Stimulated activated CD4-positive, alpha-beta T cell treated with anti-CD3 and anti-CD28 coated beads, Interleukin-1b, Interleukin-23, amount 100 ng/mL, for 48 hours (primary cell): Measurements from ENCODE around the gene BZW1.
"Not testable (repeated sequence)": the region's sequence is repeated elsewhere in the genome, so short reads cannot be mapped to it uniquely, and the experiment has no call there.

Experiments
- DNase-seq: peaks from one replicate; pipeline ENCODE4 v3.0.0-alpha.2; 2020

The BZW1 gene

DNA sequence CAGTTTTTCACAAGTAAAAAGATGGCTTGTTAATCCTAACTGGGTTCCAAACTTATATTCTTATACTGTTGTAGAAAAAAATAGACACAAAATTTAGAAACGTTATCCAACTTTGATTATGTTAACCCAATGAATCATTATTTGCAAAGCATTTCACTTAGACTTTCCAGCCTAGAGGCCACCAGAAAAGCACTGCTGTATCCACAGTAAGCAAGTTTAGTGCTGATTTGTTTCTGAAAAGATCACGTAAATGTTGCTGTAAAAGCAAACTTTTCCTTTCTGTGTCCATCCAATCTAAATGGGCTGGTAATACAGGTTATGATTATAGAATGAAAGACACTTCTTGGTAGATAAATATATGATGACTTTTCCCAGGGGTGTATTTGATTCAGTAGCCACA, 17.6 kb upstream of the BZW1 start:
- DNase-seq = no peak

DNA sequence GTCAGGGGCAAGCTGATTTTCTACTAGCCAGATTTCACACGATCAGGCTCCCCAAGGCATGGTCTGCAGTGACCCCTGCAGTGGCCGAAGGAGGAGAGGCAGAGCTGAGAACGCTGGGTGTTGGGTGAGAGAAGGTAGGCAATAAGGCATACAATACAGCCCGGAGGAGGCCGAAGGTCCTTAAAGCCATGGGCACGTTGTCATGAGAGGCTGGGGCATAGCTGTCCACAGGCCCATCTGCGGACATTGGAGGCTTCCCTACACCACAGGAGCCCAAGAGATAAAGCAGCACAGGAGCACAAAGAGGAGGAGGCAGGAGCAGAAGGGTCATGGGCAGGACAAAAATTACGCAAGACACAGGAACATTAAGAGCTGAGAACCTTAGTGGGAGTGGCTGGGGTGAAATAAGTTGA, 16.7 kb upstream of the BZW1 start:
- no peak for DNase-seq

DNA sequence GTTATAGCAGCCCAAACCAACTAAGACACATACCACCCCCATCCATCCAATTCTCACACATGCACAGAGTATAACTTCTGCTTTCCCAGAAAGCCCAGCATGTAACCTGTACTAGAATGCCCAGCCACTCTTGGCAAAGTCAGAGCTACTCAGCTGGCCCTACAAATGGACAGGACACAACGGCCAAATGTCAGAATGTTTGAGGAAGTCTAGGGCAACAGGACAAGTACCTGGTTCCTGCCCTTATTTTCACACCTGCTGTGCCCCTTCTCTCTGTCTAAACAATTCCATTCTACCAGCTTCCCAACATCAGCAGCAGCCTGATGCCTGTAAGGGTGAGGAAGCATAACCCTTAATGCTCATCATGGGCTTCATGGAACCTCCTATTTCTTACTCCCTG, 15.1 kb upstream of the BZW1 start:
- no peak for DNase-seq

DNA sequence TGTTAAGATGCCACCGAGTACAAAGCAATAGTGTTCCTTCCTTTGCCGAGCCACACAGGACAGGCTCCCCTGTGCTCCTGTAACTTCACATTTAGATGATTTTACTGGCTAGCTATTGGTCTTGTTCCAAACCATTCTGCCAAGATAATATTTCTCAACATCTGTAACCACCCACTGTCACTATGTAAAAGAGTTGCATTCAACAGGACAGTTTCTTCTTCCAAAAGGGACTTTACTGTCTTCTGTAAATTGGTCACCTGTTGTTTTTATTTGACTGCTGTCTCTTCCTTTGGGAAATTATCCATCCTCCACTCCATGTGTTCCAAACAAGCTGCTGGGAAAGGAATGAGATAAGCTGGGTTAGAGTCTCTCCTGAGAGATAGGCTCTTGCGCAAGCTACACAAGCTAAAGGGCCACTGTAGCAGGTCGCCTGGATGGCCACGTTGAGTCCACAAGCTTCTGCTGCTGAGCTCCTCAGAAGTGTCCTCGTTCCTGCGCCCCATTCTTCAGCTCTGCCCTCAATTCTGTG, 14.4 kb upstream of the BZW1 start:
- DNase-seq = no peak

DNA sequence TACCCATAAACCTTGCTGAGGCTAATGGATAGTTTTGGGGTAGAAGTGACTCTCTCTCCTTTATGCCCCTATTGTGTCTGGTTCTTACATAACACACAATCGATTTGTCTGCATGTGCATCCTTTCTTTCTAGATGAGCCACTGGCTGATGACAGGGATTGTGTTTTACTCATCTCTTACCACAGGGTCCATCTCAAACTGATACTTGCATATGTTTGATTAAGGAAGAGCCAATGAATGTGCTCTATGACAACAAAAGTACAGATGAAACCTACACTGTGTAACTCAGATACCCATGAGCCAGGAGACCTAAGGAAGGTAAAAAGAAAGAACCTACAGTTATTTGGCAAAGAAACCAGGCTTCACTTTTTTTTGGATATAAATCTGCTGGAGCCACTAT, 13.2 kb upstream of the BZW1 start:
- DNase-seq = no peak

DNA sequence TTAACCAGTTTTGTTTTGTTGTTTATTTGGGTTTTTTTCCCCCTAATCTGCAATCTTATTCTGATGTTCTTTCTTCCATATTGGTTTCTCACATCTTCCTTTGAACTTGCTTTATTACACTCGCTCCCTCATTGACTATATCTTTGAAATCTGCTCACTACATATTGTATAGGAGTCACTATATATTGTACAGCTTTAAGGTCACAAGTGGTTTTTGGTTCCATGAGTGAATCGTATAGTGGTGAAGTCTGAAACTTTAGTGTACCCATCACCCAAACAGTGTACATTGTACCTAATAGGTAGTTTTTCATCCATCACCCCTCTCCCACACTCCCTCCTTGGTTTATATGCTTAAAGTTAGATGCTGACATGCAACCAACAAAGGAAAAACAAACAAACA, 11.3 kb upstream of the BZW1 start:
- DNase-seq = no peak

DNA sequence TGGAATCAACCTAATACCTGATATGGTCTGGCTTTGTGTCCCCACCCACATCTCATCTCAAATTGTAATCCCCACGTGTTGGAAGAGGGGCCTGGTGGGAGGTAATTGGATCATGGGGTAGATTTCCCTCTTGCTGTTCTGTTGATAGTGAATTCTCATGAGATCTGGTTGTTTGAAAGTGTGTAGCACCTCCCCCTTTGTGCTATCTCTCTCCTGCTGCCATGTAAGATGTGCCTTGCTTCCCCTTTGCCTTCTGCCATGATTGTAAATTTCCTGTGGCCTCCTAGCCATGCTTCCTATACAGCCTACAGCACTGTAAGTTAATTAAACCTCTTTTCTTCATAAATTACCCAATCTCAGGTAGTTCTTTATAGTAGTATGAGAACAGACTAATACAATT, 10.3 kb upstream of the BZW1 start:
- not testable (repeated sequence) for DNase-seq

DNA sequence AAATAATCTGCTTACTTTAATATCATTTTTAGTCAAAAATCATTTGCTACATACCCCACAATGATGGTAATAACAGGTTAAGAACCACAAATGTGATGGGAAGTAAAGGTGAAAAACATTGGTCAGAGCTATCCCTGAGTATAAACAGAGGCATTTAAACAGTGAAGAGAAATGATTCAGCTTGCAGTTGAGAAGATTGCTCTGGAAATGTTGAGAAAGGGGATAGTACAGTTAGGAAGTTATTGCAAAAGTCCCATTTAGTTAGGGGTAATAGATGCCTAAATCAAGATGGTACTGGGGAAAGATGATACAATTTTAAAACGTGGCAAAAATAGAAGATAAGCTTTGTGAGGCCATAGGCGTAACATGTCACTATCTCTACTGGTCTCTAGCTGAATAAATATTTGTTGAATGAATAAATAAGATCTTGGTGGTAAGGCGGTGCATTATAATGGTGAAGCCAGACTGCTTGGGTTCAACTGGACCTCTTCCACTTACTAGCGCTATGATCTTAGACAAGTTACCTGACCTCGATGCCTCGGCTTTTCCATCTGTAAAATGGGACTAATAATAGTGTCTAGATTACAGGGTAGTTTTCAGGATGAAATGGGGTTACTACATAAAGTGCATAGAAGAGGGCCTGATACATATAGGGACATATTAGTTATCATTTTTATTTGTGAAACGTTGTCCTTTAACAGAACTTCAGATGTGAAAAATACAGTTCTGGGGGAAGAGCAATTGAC, 2.0 kb upstream of the BZW1 start:
- DNase-seq = no peak

DNA sequence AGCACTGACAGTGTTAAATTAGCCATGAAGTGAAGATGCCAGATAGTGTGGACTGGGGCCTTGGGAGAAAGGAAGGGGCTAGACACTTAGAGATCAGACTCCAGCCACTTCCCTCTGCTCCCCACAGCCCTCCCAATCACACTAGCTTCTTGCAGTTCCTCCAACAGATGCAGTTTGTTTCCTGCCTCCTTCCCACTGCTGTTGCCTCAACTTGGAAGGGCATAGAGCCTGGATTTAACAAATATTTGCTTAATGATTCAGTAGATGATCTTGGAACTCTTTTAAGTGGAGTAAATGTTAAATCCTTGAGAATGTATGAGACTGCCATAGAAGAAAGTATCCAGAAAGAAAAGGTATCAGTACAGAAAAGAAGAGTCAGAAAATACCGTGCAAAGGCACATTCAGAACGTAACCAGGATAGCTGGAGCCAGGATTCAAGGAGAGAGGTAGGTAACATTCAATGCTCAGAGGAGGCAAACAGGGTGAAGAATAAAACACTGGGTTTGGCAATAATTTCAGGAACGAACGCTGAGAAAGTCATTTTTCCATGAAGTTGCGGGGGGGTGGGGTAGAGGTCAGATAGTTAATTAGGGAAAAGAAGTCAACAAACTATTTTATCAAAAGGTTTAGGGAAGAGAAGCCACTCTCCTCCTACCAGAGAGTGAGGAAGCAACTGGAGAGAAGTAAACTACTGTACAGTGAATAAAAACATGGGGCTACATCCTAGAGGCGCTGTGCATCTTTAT, 1.3 kb upstream of the BZW1 start:
- DNase-seq = no peak

DNA sequence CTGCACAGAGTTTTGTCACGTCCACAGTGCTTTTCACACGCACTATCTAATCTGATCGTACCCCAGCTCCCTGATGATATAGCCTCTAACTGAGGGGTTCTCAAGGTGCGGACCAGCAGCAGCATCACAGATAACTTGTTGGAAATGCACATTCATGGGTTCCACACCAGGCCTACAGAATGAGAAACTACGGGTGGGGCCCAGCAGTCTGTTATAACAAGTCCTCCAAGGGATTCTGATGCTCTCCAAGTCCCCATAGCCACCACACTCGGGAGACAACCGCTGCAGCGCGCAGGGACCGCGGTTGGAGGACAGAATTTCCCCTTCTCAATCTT, 745 bp upstream of the BZW1 start:
- no peak for DNase-seq

DNA sequence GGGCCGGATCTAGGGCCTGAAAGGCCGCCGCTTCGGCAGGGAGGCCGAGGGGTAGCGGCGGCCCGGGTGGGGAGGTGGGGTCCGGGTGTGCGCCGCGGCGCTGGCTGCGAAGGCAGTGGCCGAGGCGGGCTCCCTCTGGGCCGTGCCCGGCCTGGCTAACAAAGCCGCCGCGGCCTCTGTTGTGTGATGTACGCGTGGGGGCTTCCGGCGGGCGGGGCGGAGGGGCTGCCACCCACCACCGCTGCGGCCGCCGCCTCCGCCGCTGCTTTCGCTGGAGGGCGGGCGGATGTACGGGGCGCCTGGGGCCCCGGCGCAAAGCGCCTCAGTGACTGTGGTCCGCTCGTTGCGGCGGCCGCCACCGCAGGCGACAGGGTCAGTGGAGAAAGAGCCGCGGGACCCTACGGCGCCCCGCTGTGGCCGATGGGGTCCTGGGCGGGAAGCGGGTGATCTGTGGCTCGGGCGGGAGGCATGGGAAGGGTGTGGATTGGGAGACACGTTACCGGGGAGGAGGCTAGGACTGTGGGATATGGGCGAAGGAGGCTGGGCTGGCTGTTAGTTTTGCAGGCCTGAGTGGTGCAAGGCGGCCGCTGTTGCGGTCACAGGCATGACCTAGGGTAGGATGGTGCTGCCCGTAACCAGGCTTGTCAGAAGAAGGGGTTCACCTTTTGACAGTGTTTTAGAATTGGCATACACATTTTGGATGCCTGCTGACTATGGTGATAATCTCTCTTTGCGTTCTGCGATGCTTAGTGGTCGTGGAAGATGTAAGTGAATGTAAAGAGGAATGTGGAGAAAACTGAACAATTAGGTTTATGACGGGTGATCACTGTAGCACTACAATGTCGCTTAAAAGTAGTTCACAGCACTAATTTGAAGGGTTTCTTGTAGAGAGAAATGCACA, 662 bp downstream of the BZW1 start:
- peak; percentile 57 for DNase-seq

DNA sequence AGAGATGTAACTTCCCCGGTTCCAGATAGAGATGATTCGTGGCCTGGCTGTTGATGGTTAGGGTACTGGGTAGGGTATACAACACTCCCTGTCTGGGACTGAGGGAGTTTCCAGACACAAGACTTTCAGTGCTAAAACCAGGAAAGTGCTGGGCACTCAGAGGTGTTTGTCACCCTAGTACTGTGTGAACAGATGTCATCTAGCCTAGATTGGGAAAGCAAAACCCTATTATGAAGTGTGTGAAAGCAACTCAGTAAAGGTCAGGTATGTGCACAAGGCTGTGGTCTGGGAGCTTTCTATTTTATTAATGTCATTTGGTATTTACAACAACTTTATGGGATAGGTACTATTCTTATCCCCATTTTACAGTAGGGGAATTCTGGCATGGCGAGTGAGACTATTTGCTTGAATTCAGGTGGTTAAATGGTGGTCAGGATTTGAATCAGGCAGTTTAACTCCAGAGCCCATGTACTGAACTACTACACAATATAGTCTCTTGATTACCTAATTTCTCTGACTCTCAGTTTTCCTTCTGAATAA, 2.6 kb downstream of the BZW1 start:
- DNase-seq = peak; percentile 44

DNA sequence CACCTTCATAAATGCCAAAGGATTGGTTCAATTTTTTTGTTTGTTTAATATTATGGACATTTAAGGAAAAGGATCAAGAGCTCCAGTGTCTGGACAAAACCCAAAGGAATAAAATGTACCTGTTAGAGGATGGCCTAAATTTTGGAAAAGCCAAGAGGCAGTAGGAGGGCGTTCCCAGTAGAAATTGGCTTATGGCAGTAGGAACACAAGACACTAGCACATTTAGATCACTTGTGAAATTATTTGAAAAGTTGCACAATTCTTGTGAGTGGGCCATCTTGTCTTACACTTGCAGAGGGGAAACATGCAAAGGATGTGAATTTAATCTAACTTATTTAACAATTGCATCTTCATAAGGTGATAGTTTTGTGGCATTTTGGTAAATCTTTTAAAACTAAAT, 3.2 kb downstream of the BZW1 start:
- DNase-seq = no peak

DNA sequence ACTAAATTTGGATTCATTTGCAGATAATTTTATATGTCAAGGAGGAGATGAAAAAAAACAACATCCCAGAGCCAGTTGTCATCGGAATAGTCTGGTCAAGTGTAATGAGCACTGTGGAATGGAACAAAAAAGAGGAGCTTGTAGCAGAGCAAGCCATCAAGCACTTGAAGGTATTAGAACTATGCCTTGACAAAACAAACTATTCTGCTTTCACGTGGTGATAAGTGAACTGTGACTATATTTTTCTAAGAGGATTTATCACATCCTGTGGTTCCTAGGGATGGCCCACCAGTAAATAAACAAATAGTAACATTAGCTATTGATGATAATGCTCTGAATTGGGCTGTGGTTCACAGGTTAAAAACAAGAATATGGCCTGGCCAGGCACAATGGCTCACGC, 7.0 kb downstream of the BZW1 start:
- DNase-seq = not testable (repeated sequence)

DNA sequence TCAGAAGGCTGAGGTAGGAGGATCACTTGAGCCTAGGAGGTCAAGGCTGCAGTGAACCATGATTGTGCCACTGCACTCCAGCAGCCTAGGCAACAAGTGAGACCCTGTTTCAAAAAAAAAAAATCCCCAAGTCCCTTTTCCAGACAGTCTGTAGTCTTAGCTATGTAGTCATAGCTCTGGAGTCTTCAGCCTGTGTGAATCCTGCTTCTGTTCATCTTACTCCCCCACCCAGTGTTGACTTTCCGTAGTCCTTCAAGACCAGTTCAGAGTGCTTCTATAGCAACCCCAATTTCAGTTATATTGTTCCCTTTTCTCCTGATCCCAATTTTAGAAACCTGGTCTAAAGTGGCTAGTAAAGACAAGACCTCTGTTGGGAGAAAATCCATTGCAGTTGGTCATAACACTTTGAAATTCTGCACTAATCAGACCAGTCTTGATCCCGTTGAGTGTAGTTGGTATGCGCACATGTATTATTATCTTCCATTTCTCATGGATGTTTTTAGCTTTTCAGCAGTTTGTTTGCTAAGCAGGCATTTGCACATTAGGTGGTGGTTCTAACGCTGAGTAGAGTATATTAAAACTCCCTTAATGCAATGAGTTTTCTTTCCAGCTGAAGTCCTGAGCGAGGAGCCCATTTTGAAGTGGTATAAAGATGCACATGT, 9.0 kb downstream of the BZW1 start:
- DNase-seq = no peak

DNA sequence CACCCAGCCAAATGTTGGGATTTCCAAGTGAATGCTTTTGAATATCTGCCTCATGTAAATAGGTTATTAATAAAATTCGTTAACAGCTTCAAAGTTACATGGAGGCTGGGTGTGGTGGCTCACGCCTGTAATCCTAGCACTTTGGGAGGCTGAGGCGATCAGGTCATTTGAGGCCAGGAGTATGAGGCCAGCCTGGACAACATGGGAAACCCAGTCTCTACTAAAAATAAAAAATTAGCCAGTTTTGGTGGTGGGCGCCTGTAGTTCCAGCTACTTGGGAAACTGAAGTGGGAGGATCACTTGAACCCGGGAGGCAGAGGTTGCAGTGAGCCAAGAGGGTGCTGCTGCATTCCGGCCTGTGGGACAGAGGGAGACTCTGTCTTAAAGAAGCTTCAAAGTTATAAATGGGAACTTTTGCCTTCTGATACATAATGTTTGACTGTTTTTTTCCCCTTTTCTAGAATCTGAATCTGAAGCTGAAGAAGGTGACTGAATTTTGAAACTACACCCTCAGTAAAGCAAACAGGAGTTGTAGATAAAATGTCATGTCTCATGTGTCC, 10.1 kb downstream of the BZW1 start:
- DNase-seq = no peak

DNA sequence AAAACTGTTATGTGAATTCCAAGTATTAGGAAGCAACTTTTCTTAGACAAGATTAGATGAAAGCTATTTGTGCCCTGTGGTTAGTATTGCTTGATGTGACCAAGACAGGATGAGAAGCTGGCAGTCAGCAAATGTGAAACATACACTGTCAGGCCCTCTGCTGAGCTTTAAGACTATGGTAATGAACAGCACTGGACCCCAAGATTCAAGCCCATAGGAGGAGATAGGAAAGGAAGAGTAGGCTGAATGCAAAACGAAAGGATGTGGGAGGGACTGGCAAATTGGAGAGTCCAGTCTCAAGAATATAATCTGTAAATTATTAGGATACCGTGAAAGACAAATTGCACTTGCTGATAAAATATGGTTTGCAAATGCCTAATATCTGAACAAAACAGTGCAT, 16.4 kb downstream of the BZW1 start:
- no peak for DNase-seq

DNA sequence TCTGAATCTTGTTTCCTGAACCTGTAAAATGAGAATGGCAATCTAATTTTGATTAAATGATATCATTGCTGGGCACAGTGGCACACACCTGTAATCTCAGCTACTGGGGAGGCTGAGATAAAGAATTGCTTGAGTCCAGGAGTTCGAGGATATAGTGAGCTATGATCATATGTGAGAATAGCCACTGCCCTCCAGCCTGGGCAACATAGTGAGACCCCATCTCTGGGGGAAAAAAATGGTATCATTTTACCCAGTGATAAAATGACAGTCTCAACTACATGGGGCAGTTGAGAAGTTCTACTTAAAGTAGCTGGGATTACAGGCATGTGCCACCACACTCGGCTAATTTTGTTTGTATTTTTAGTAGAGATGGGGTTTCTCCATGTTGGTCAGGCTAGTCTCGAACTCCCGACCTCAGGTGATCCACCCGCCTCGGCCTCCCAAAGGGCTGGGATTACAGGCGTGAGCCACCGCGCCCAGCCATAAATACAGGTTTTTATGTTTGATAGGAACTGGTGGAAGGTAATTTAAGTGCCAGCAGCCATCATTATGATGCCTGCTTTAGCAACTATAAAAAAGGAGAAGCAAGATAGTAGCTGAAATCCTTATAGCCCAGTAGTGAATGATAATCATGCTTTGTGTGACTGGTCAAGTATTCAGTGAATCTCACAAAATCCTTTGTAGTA, 17.0 kb downstream of the BZW1 start:
- DNase-seq = no peak

DNA sequence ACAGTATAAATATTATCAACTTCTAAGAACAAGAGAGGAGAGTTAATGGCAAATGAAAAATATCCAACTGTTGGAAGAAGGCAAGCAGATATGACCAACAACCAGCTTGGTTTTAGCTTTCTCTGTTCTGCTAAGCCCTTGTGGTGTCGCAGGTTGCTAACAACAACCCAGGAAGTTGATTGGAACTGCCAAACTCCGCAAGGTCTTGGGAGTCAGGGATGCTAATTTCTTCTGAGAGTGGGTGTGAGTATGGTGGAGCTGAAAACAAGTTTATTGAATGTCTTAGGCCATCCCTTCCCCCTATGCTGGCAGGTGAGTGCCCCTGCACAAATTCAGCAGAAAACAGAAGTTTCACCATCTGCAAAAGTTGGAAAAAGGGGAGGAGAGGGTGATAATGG, 17.5 kb downstream of the BZW1 start:
- DNase-seq = no peak

DNA sequence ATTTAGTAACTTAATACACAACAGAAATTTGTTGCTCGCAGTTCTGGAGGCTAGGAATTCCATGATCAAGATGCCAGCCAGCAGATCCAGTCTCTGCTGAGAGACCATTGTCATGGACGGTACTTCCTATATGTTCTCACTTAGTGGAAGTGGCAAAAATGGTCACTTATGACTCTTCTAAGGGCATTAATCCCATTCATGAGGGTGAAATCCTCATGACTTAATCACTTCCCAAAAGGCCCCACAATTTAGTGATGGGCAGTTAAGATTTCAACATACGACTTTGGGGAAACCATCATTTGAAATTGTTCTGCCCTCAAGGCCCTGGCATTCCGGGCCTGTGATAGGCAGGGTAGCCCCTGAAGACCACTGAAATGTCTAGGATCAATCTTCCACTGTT, 23.0 kb downstream of the BZW1 start:
- no peak for DNase-seq

DNA sequence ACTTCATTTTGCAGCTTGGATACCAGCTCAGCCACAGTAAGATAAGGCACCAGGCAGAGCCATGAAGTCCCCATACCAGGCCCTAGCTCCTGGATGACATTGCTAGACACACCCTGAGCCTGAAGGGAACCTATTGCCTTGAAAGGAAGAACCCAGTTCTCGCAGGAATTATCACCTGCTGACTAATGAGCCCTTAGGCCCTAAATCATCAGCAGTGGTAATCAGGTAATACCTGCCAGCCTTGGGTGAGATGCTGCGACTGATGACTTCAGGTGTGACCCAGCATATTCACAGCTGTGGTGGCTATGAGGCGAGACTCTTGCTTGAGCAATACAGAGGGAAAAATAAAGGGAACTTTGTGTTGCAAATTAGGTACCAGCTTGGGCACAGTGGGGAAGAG, 27.8 kb downstream of the BZW1 start:
- DNase-seq = no peak
